ENCODE results near the gene TUBA4B.

The TUBA4B gene

GRCh38 chr2:219252570-219252899 lies 508 bp upstream of the TUBA4B start (continued):
- TF ChIP-seq ZBTB49 (tag by site-specific recombination; IDR thresholded peaks at IDR 0.05; ENCODE audit: low read depth) (no peak), ZNF549 (tag by site-specific recombination; IDR thresholded peaks at IDR 0.05) (no peak), SP2 (tag by site-specific recombination; IDR thresholded peaks at IDR 0.05) (no peak), ZNF624 (tag by site-specific recombination; IDR thresholded peaks at IDR 0.05) (no peak)
- TF ChIP-seq, protein P1, sequence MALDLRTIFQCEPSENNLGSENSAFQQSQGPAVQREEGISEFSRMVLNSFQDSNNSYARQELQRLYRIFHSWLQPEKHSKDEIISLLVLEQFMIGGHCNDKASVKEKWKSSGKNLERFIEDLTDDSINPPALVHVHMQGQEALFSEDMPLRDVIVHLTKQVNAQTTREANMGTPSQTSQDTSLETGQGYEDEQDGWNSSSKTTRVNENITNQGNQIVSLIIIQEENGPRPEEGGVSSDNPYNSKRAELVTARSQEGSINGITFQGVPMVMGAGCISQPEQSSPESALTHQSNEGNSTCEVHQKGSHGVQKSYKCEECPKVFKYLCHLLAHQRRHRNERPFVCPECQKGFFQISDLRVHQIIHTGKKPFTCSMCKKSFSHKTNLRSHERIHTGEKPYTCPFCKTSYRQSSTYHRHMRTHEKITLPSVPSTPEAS (tag by site-specific recombination; IDR thresholded peaks at IDR 0.05): no peak

DNA sequence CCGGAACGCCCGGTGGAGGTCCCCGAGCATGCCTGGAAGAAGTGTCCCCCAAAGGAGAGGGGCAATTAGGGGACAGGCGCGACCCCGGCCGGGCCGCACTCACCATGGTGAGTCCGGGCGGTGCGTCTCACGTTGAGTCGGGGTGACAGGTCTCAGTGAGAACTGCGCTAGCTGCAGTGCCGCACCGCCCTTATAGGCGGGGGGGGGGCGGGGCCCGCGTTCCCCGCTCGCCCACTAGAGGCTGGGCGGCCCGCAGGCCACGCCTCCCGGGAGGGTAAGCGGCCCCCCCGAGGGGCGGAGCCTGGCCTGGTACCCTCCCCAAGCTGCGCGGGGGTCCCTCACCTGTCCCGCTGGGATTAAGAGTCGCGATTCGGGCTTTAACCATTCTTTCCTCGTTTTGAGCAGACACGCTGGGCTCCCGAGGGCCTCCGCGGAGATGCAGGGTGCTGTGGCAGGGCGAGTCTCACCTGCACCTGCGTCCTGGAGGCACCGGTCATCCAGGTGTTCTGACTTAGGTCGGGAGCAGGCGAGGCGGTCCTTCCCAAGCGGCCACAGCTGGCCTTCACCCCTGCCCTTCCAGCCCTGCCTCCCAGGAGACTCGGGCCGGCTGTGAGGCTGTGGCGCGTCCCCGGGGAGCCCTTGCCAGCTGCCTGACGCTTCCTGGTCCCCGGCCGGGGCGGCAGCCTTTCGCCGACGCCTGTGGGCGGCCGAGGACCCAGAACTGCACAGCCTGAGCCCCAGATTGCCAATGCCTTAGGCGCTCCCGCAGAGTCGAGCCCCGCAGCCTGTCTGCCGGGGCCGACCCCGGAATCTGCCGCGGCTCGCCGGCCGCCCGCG lies 928 bp downstream of the TUBA4B start, which contains the start of gene TUBA4A:
Gene TUBA4A (minus strand): TSS at position 166 of the 837 bp plus-strand sequence. CDS start 60 bp downstream, at position 106.
- Histone ChIP-seq H3K9me3 (ENCODE audit: control insufficient read depth, insufficient read depth, low read depth, low read length) (no peaks in the 10 kb centered on the region), H3K27ac (ENCODE audit: extremely low read depth, low read depth, low read length) (no peak within 1 kb of the TSS), H3K36me3 (ENCODE audit: control insufficient read depth in 2 of 2, insufficient read depth in 1 of 2, low read length in 2 of 2) (peaks cover 0 to 8% of the 10 kb centered on the region in 2 experiments; a peak in 1 of 3 replicates), H3K4me1 (ENCODE audit: control insufficient read depth, insufficient read depth, low read length) (peaks cover 4% of the 10 kb centered on the region; the same call in 1 of the 2 replicates), H3K4me3 (ENCODE audit: low read depth, low read length) (peak within 1 kb of the TSS; percentile 55)
- POLR2A ChIA-PET: interaction anchor here (0.6 to 3.2 kb wide), 8 partner anchors 9 to 1269 kb away, joined by 3 to 17 read pairs (median 4); partner anchors contain the start of genes GLB1L and STK16
- CTCF ChIA-PET: interaction anchor here (0.5 to 3.6 kb wide), 7 partner anchors 13 to 132 kb away, joined by 3 to 22 read pairs (median 4); no protein-coding TSS in a partner anchor
- TF ChIP-seq ZBTB48 (tag by site-specific recombination; IDR thresholded peaks at IDR 0.05) (peak; percentile 67), ZIC2 (tag by site-specific recombination; IDR thresholded peaks at IDR 0.05) (peak; percentile 88), ZNF423 (tag by site-specific recombination; IDR thresholded peaks at IDR 0.05) (peak; percentile 55), EGR2 (tag by site-specific recombination; IDR thresholded peaks at IDR 0.05; ENCODE audit: low read depth) (no peak), GLIS1 (tag by site-specific recombination; IDR thresholded peaks at IDR 0.05) (peak; percentile 92), ZNF561 (tag by site-specific recombination; IDR thresholded peaks at IDR 0.05; ENCODE audit: borderline replicate concordance) (0 out of 2 replicates have a peak, but pooled peaks have one; percentile 24), GLIS2 (tag by site-specific recombination; IDR thresholded peaks at IDR 0.05) (peak; percentile 88), ZNF341 (tag by site-specific recombination; IDR thresholded peaks at IDR 0.05; ENCODE audit: low read depth) (peak; percentile 19; the same call in 1 of the 2 replicates), ZNF626 (tag by site-specific recombination; IDR thresholded peaks at IDR 0.05) (no peak), SP2 (tag by site-specific recombination; IDR thresholded peaks at IDR 0.05) (peak; percentile 81), PATZ1 (tag by site-specific recombination; IDR thresholded peaks at IDR 0.05) (peak; percentile 84), KLF8 (tag by site-specific recombination; IDR thresholded peaks at IDR 0.05) (peak; percentile 55; the same call in 1 of the 2 replicates), ZNF544 (tag by site-specific recombination; IDR thresholded peaks at IDR 0.05) (no peak), ZNF658 (tag by site-specific recombination; IDR thresholded peaks at IDR 0.05) (no peak), KLF9 (tag by site-specific recombination; IDR thresholded peaks at IDR 0.05; ENCODE audit: low read depth) (peak; percentile 84), ZNF354C (tag by site-specific recombination; IDR thresholded peaks at IDR 0.05; ENCODE audit: borderline replicate concordance, low read depth) (no peak), BCL11A (tag by site-specific recombination; IDR thresholded peaks at IDR 0.05; ENCODE audit: low read depth) (0 out of 2 replicates have a peak, but pooled peaks have one; percentile 19), SP3 (tag by site-specific recombination; IDR thresholded peaks at IDR 0.05) (peak; percentile 93), ZNF214 (tag by site-specific recombination; IDR thresholded peaks at IDR 0.05; ENCODE audit: borderline replicate concordance) (no peak), ZNF391 (tag by site-specific recombination; IDR thresholded peaks at IDR 0.05; ENCODE audit: borderline replicate concordance, low read depth) (no peak)
- TF ChIP-seq, protein P2, sequence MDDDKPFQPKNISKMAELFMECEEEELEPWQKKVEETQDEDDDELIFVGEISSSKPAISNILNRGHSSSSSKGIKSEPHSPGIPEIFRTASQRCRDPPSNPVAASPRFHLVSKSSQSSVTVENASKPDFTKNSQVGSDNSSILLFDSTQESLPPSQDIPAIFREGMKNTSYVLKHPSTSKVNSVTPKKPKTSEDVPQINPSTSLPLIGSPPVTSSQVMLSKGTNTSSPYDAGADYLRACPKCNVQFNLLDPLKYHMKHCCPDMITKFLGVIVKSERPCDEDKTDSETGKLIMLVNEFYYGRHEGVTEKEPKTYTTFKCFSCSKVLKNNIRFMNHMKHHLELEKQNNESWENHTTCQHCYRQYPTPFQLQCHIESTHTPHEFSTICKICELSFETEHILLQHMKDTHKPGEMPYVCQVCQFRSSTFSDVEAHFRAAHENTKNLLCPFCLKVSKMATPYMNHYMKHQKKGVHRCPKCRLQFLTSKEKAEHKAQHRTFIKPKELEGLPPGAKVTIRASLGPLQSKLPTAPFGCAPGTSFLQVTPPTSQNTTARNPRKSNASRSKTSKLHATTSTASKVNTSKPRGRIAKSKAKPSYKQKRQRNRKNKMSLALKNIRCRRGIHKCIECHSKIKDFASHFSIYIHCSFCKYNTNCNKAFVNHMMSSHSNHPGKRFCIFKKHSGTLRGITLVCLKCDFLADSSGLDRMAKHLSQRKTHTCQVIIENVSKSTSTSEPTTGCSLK (tag by site-specific recombination; IDR thresholded peaks at IDR 0.05): no peak
- TF ChIP-seq, protein P3, sequence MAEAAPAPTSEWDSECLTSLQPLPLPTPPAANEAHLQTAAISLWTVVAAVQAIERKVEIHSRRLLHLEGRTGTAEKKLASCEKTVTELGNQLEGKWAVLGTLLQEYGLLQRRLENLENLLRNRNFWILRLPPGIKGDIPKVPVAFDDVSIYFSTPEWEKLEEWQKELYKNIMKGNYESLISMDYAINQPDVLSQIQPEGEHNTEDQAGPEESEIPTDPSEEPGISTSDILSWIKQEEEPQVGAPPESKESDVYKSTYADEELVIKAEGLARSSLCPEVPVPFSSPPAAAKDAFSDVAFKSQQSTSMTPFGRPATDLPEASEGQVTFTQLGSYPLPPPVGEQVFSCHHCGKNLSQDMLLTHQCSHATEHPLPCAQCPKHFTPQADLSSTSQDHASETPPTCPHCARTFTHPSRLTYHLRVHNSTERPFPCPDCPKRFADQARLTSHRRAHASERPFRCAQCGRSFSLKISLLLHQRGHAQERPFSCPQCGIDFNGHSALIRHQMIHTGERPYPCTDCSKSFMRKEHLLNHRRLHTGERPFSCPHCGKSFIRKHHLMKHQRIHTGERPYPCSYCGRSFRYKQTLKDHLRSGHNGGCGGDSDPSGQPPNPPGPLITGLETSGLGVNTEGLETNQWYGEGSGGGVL (tag by site-specific recombination; IDR thresholded peaks at IDR 0.05): peak; percentile 55; the same call in 1 of the 2 replicates

All from HEK293 (cell line).